NCI-H226 (cell line): ENCODE measurements around the gene ISX.

Experiments used
- DNase-seq: peaks from one replicate; pipeline ENCODE4 v3.0.0-alpha.2; 2015

The ISX gene

DNA sequence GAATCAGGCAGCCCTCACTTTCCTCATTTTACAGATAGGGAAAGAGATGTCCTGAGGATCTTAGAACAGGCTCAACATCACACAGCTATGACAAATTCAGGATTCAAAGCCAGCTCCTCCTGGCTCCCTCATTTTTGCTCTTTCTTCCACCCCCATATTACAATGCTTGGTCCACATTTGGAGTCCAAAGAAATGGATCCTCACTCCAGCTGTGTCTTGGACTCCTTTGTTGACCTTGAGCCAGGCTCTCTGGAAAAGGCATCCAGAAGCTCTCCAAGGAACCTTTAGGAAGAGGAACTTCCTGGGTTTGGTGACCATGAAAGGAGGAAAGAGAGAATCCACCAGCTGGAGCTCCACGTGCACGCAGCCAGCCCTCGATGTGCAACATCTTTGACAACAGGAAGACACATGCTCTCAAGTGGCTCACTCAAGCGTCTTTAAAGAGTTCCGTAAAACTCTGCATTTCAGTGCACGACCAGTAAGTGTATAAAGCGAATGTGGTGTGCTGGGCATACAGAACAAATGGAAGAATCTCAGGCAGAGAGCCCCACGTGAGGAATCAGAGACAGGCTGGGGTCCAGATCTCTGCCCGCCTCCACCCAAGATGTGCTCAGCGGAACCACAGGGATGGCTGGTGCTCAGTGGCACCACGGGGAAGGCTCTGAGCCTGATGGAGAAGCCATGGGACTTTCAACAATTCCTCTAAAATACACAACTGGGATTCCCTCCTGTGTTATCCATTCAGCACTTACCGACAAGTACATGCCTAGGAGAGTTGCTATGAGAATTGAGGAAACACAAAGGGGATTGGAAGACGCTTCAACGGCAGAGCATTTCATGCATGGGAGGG, 48.4 kb downstream of the ISX start:
- no peak for DNase-seq

DNA sequence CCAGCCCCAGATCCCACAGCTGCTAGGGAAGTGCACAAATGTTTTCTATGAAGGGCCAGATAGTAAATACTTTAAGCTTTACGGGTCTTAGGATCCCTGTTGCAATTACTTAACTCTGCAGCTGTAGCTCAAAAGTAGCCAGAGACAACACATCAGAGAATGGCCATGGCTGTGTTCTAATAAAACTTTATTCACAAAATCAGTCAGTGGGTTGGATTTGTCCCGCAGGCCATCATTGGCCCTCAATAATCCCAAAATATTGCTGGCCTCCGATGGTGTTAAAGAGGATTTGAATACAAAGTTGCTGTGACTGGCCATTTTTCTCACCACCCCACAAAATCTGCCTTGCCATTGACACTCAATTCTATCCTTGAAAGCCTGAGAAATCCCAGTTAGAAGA, 49.6 kb downstream of the ISX start:
- DNase-seq: no peak

DNA sequence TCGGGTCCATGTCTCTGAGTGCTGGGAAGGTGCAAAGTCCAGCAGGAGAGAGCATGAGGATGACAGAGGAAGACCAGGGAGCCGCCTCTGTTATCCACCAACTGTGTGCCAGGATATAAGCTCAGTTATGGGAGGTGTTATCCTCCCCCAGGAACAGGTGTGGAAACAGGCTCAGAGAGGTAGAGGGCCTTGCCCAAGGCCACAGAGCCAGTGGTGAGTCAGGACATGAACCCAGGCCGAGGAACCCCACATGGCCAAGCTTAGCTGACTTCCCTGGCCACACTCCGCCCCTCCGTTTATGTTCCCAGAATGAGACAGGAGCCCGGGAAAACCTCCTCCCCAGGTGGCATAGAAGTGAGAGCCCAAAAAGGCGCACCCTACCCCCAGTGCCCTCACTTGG, 50.3 kb downstream of the ISX start:
- DNase-seq: no peak

DNA sequence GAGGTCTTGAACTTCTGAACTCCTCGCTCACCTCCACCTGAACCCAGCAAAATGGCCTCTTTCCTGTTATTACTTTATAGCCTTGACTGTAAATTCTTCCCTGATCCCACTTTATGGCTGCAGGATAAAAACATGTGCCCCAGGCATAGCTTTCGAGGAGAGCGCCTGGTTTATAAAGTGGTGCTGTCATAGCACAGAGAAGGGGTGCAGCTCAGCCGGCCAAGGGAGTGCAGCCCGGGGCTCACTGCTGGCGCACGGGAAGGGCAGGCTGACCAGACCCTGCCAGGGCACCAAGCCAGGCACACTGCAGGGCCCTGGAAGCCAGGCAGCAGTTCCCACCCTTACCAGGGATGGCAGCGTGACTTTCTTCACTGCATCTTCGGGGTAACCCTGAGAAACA, 50.9 kb downstream of the ISX start:
- DNase-seq: no peak

DNA sequence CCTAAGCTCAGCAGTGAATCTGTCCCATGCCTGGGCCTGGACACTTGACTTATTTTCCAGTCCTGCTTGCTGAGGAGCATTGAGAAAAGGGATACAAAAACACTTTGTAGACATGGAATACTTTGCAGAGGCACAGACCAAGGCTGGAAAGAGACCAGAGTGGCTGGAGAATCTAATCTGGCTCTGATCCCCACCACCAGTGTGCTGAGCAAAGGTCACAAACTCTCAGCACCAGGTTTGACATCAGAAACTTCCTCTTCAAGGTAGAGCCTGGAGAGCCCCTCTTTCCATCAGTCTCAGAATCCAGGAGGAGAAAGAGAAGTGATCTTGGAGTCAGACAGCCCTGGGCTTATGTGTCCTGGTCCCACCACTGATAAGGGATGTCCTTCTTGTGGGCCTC, 53.5 kb downstream of the ISX start:
- DNase-seq: no peak

DNA sequence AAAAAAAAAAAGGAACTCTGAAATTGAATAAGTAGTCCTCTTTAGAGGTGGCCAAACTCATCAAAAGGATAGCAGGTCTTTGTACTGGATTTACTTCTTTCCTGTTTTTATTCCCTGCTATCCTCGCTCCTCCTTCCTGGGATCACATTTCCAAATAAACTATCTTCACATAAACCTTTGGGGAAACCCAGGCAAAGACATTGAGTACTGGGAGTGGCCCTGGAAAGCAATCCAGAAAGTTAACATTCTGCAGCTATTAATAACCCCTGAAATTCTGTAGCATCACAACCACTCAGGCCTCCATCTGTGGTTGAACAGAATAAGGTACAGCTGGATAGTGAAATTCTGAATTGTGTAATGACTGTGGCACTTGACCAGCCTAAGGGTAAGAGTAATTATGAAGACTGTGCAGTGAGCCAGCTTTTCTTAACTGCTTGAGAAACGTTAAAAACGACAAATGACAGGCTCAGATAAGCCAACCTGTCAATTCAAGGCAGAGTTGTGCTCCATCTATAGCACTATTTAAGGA, 58.8 kb downstream of the ISX start:
- no peak for DNase-seq

DNA sequence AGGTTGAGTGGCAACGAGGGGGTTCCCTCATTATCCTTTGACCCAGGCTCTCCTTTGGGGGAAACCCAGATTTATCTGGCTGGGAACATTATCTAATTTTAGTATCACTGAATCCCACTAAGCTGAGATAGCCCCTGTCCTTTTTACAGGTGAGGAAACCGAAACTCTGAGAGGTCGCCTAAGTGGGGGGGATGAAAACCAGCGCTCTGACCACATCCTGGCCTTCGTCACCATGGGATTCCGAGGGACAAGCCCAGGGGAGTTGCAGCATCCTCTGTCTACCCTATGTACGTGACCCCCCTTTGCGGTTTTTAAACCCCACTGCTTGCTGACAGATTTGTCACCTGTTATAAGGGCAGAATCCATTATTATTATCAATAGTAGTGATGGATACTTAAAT, 61.0 kb downstream of the ISX start:
- DNase-seq: no peak

DNA sequence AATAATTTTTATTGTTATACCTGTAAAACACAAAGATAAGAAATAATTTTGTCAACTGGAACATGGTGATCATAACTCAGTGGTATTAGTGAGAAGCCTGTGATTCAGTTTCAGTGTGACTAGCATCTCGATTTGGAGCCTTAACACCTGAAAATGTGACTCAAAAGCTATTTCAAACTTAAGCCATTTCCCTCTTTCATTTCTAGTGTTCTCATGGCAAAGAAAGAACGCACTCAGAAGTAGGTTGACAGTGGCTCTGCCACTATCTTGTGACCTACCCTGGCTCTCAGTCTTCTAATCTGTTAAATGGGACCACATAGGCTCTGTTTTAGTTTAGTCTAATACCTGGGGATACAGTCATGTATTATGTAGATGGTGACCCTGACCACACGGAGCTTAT, 62.7 kb downstream of the ISX start:
- no peak for DNase-seq

DNA sequence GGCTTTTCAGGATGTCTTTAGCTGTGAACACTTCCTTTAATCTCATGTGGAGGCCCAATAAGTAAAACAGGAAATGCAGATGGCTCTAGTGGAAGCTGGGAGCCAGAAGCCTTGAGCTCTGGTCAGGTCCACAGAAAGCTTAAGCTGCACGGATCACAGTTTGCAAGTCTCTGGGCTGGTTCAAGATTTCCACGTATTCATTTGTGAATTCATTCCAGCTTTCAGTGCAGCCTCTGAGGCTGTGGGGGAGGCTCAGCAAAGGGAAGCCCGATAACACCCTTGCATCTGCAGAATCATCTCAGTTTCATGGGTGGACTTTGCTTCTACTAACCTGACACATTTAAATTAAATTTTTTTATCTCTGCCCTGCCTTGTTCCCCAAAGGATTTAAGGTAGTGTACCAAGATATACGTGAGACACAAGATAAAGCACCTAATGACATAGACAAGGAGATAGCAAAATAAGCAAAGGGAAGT, 65.6 kb downstream of the ISX start:
- DNase-seq: no peak

DNA sequence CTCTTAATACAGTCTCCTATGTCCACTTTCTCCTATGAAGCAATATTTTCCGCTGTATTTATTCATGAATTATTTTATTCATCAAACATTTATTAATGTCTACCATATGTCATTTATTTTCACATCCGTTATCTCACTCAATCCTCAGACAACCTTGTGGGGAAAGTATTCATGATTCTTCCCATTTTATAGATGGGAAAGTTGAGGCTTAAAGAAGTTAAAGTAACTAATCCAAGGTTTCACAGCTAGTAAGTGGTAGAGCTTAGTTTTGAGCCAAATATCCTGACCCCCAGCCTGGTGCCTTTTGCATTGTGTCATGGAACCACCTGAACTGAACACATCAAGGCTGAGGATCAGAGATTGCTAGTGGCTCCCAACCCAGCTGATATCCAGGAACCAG, 66.6 kb downstream of the ISX start:
- DNase-seq: no peak

DNA sequence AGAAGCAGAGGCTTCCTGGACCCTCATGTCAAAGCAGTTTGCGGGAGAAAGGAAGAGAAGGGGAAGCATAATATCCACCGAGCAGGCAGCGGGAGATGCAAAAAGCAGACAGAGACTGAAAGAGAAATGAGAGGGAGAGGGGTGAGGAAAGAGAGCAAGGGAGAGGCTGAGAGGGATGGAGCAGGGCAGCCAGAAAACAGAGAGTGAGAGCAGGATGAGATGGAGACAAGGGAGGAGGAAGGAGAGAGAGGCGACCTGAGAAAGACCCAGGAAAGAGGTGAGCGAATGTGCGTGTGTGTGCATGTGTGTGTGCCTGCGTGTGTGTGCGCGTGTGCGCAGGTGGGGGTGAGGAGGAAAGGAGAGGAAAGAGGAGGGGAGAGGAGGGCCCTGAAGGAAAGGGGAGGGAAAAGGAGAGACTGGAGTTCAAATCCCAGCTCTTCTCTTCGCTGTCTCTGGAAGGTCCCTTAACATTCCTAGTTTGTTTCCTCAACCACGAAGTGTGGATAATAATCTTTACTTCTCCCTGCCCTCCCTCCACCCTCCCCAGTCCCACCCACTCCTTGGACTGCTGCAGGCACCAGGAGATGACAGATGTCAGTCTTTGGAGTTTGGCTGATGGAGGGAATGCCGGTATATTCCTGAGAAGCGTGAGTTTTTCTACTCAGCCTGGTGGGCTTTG, 67.9 kb downstream of the ISX start:
- DNase-seq: no peak

DNA sequence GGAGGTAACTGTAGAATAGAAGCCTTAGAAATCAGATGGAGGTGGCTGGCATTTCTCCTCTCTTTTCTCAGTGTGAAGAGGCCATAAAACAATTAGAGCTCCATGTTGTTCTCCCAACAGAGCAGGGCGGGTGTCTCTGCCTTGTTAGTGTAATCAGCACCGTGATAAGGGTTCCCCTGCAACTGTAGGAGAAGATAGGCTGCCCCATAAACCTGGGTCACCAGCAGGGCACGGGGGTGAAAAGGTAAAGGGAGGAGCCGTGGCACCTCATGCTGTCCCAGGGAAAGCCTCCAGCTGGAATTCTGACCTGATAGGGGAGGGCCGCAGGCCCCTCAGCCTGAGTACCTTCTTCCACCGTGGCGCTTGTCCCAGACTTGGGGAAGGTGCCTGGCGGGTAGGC, 68.7 kb downstream of the ISX start:
- DNase-seq: no peak

DNA sequence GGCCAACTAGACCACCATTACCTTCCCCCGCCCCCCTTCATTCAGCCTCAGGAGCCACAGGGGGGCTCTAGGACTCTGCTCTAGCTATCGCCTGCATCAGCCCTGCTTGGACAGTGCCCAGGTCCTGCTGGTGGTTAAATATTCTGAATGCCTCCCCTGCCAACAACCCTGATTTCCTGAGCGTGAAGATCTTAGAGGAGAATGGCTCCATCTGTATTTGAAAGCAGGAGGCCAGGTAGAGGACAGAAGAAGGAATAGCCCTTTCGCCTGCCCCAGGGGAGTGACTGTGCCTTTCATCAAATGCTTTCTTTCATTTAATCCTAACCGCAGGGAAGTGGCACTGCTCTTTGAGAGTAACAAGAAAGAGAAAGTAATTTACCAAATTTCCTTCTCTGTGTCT, 69.2 kb downstream of the ISX start:
- no peak for DNase-seq
